H1 (cell line): ENCODE data around the gene GRK5. TPM values are rescaled to one million over a fixed set of nuclear protein-coding genes. Genes with fewer than 3 reads are reported as not detected.

ENCODE experiments used
- CTCF ChIA-PET: fragments of 300-600 bp; sonication (Branson Sonifier 250); formaldehyde crosslinking; loops from one replicate; lab custom pipeline; 2021; ENCODE audit not compliant: partially characterized antibody; lab: Charles Lee
- POLR2A ChIA-PET: fragments of 300-600 bp; sonication (Branson Sonifier 250); formaldehyde crosslinking; loops from one replicate; lab custom pipeline; 2021; ENCODE audit warnings: inconsistent platforms; ENCODE audit not compliant: partially characterized antibody; lab: Charles Lee
- DNase-seq, 2 experiments: peaks; one replicate each; pipeline versions ENCODE4 v3.0.0 to v3.0.0-alpha.2; 2010 to 2022; ENCODE audit warnings: low spot score in 2 of 2, low read depth in 1 of 2, mixed read lengths in 1 of 2
- FAIRE-seq: peaks from 2 replicates; lab custom pipeline; 2011; peaks lifted over from hg19 to GRCh38; lab: Jason Lieb, UNC
- H2AFZ ChIP-seq: 2 replicates; pipeline ENCODE4 v1.8.1; 2012; ENCODE audit warnings: low read length, inconsistent platforms
- H2AK5ac ChIP-seq: 2 replicates; pipeline ENCODE4 v1.6.1; 2013; ENCODE audit warnings: low read depth, low read length
- H2BK120ac ChIP-seq: replicated peaks from 2 replicates; pipeline ENCODE3; 2013; ENCODE audit warnings: low read depth, low read length, inconsistent platforms
- H2BK12ac ChIP-seq: 2 replicates; pipeline ENCODE4 v1.6.1; 2013; ENCODE audit warnings: low read depth, low read length
- H2BK15ac ChIP-seq: 2 replicates; pipeline ENCODE4 v1.6.1; 2013; ENCODE audit warnings: low read length
- H2BK20ac ChIP-seq: 2 replicates; pipeline ENCODE4 v1.6.1; 2013; ENCODE audit warnings: low read length
- H2BK5ac ChIP-seq: 2 replicates; pipeline ENCODE4 v1.6.1; 2013; ENCODE audit warnings: low read depth, low read length
- H3K14ac ChIP-seq: 2 replicates; pipeline ENCODE4 v1.6.1; 2013; ENCODE audit warnings: inconsistent platforms; ENCODE audit not compliant: insufficient read length
- H3K18ac ChIP-seq: 2 replicates; pipeline ENCODE4 v1.6.1; 2013; ENCODE audit warnings: low read length; ENCODE audit errors: extremely low read depth
- H3K23ac ChIP-seq: 2 replicates; pipeline ENCODE4 v1.6.1; 2013; ENCODE audit warnings: inconsistent platforms; ENCODE audit not compliant: insufficient read length
- H3K23me2 ChIP-seq: 2 replicates; pipeline ENCODE4 v1.6.1; 2013; ENCODE audit warnings: low read depth, low read length
- H3K27ac ChIP-seq: 2 replicates; pipeline ENCODE4 v1.6.1; 2011; ENCODE audit warnings: low read depth, low read length, inconsistent platforms
- H3K27me3 ChIP-seq, 4 experiments: replicated peaks in 1 of 4; 1 replicate in 1 of 4; 2 replicates in 3 of 4; pipeline versions ENCODE4 v1.6.1 to v1.8.1; 2011 to 2013; ENCODE audit warnings: low read length in 3 of 4, mild to moderate bottlenecking in 3 of 4, inconsistent platforms in 2 of 4, mixed read lengths in 2 of 4, moderate library complexity in 1 of 4; ENCODE audit not compliant: control insufficient read depth in 3 of 4, insufficient read depth in 3 of 4; ENCODE audit errors: extremely low read depth in 1 of 4
- H3K36me3 ChIP-seq, 4 experiments: 2 replicates each; pipeline versions ENCODE4 v1.6.1 to v1.8.1; 2011 to 2013; ENCODE audit warnings: mild to moderate bottlenecking in 4 of 4, low read length in 3 of 4, moderate library complexity in 2 of 4, control low read depth in 1 of 4, inconsistent platforms in 1 of 4; ENCODE audit not compliant: insufficient read depth in 4 of 4, control insufficient read depth in 2 of 4
- H3K4ac ChIP-seq: replicated peaks from 2 replicates; pipeline ENCODE3; 2013; ENCODE audit warnings: low read length, low read depth, mixed read lengths, inconsistent platforms; ENCODE audit not compliant: insufficient read length
- H3K4me1 ChIP-seq, 4 experiments: replicated peaks in 1 of 4; 1 replicate in 1 of 4; 2 replicates in 3 of 4; pipeline versions ENCODE4 v1.6.1 to v1.8.1; 2011 to 2013; ENCODE audit warnings: low read length in 3 of 4, inconsistent platforms in 2 of 4, mixed read lengths in 1 of 4; ENCODE audit not compliant: insufficient read depth in 4 of 4, control insufficient read depth in 3 of 4
- H3K4me2 ChIP-seq, 2 experiments: 2 replicates each; pipeline versions ENCODE4 v1.6.1 to v1.8.1; 2011 to 2013; ENCODE audit warnings: low read depth in 2 of 2, low read length in 2 of 2, control low read depth in 1 of 2, inconsistent platforms in 1 of 2, mild to moderate bottlenecking in 1 of 2; ENCODE audit not compliant: insufficient read depth in 1 of 2
- H3K4me3 ChIP-seq, 4 experiments: fragments of 200-600, 300-600 bp in 1 of 4; sonication (generic), shearing (Covaris generic), sonication (Bioruptor Twin) in 1 of 4; 2 replicates each; pipeline versions ENCODE4 v1.5.1 to v1.8.1; 2011 to 2016; ENCODE audit warnings: low read length in 4 of 4, low read depth in 3 of 4, control low read depth in 2 of 4, inconsistent platforms in 2 of 4, mild to moderate bottlenecking in 2 of 4, mixed read lengths in 1 of 4, moderate library complexity in 1 of 4; ENCODE audit not compliant: insufficient read depth in 2 of 4; ENCODE audit errors: extremely low read depth in 1 of 4
- H3K56ac ChIP-seq: replicated peaks from 2 replicates; pipeline ENCODE3; 2013; ENCODE audit warnings: low read depth, mild to moderate bottlenecking, mixed read lengths, low read length, inconsistent platforms; ENCODE audit not compliant: insufficient read length
- H3K79me1 ChIP-seq: 2 replicates; pipeline ENCODE4 v1.6.1; 2013; ENCODE audit warnings: low read depth, low read length, control low read depth
- H3K79me2 ChIP-seq, 2 experiments: 2 replicates each; pipeline versions ENCODE4 v1.6.1 to v1.8.1; 2012 to 2013; ENCODE audit warnings: low read length in 2 of 2, mild to moderate bottlenecking in 2 of 2, inconsistent platforms in 1 of 2; ENCODE audit not compliant: insufficient read depth in 2 of 2, control insufficient read depth in 1 of 2
- H3K9ac ChIP-seq, 4 experiments: replicated peaks in 1 of 4; 1 replicate in 1 of 4; 2 replicates in 3 of 4; pipeline versions ENCODE4 v1.6.1 to v1.8.1; 2011 to 2013; ENCODE audit warnings: low read depth in 3 of 4, low read length in 3 of 4, control low read depth in 2 of 4, mild to moderate bottlenecking in 2 of 4, moderate library complexity in 2 of 4, inconsistent platforms in 1 of 4; ENCODE audit errors: extremely low read depth in 1 of 4
- H3K9me3 ChIP-seq, 2 experiments: 2 replicates each; pipeline versions ENCODE4 v1.6.1 to v1.8.1; 2012 to 2013; ENCODE audit warnings: mild to moderate bottlenecking in 2 of 2, moderate library complexity in 2 of 2, control low read depth in 1 of 2, inconsistent platforms in 1 of 2, low read depth in 1 of 2, low read length in 1 of 2, mixed read lengths in 1 of 2; ENCODE audit not compliant: insufficient read depth in 2 of 2
- H4K20me1 ChIP-seq, 2 experiments: replicated peaks in 1 of 2; 2 replicates each; pipeline versions ENCODE3 to v1.8.1; 2011 to 2013; ENCODE audit warnings: inconsistent platforms in 2 of 2, low read length in 2 of 2, mild to moderate bottlenecking in 1 of 2; ENCODE audit not compliant: insufficient read depth in 2 of 2, control insufficient read depth in 1 of 2
- H4K5ac ChIP-seq: 2 replicates; pipeline ENCODE4 v1.6.1; 2013; ENCODE audit warnings: low read length, low read depth, mixed read lengths, inconsistent platforms; ENCODE audit not compliant: insufficient read length
- H4K8ac ChIP-seq: 2 replicates; pipeline ENCODE4 v1.8.0; 2013; ENCODE audit warnings: mild to moderate bottlenecking, moderate library complexity, low read length, inconsistent platforms; ENCODE audit not compliant: insufficient read depth; ENCODE audit errors: extremely low read depth
- H4K91ac ChIP-seq: replicated peaks from 2 replicates; pipeline ENCODE3; 2013; ENCODE audit warnings: low read length, mixed read lengths, inconsistent platforms; ENCODE audit not compliant: insufficient read length
- ASH2L ChIP-seq: fragments of 200-600, 300-600 bp; sonication (generic); IDR thresholded peaks from one replicate; pipeline ENCODE4 v1.7.1; 2017; ENCODE audit warnings: low read length
- CHD2 ChIP-seq: IDR thresholded peaks from 2 replicates; pipeline ENCODE4 v1.6.1; 2012; ENCODE audit warnings: low read length, improper control_type of control experiment
- CTCF ChIP-seq, 3 experiments: IDR thresholded peaks; 1 replicate in 2 of 3; 2 replicates in 1 of 3; pipeline versions ENCODE4 v1.5.1 to v1.6.1; 2011; ENCODE audit warnings: low read length in 3 of 3, mild to moderate bottlenecking in 3 of 3, inconsistent platforms in 2 of 3, low read depth in 1 of 3, moderate library complexity in 1 of 3; ENCODE audit not compliant: insufficient read depth in 1 of 3; ENCODE audit errors: control extremely low read depth in 1 of 3
- EZH2 ChIP-seq: fragments of 200-600 bp; sonication (generic); IDR thresholded peaks from 2 replicates; pipeline ENCODE4 v1.7.1; 2012; ENCODE audit warnings: low read depth, mild to moderate bottlenecking, moderate library complexity, low read length, inconsistent platforms; ENCODE audit not compliant: severe bottlenecking
- FOSL1 ChIP-seq: IDR thresholded peaks from 2 replicates; pipeline ENCODE4 v1.6.1; 2011; ENCODE audit warnings: mild to moderate bottlenecking, low read depth, low read length, moderate library complexity; ENCODE audit not compliant: insufficient read depth
- GABPA ChIP-seq: IDR thresholded peaks from 2 replicates; pipeline ENCODE4 v1.6.1; 2011; ENCODE audit warnings: mild to moderate bottlenecking, low read length, moderate library complexity, borderline replicate concordance; ENCODE audit not compliant: insufficient read depth
- KDM1A ChIP-seq: fragments of 200-600, 300-600 bp; sonication (generic); IDR thresholded peaks from 2 replicates; pipeline ENCODE4 v1.7.1; 2016; ENCODE audit warnings: mild to moderate bottlenecking, low read length, borderline replicate concordance
- SAP30 ChIP-seq: fragments of 300-600 bp; sonication (generic); IDR thresholded peaks from 2 replicates; pipeline ENCODE4 v1.7.1; 2012; ENCODE audit warnings: low read length, moderate library complexity, mild to moderate bottlenecking, inconsistent platforms; ENCODE audit not compliant: insufficient read depth, insufficient replicate concordance
- WGBS, 2 experiments: shearing (Covaris generic) in 1 of 2; methylation state at CpG; one replicate each; pipeline versions ENCODE4 v1.1.6 to v1.1.7; 2013 to 2015; ENCODE audit warnings: low lambda C conversion rate in 2 of 2, mixed read lengths in 2 of 2, inconsistent platforms in 1 of 2, low coverage in 1 of 2, missing lambda C conversion rate in 1 of 2; ENCODE audit not compliant: insufficient replicate concordance in 2 of 2, insufficient coverage in 1 of 2, insufficient read length in 1 of 2; ENCODE audit errors: extremely low coverage in 1 of 2, missing lambda C conversion rate in 1 of 2; 5-methylcytosine and 5-hydroxymethylcytosine counted together
- polyA plus RNA-seq, 7 experiments: library from polyadenylated mRNA; depleted of rRNA in 3 of 7; stranded (reverse) in 5 of 7; unstranded in 2 of 7; fragments of >200 nt in 5 of 7; fragments of 200-250 nt in 2 of 7; gene quantifications; 1 replicate in 5 of 7; 2 replicates in 1 of 7; 4 replicates in 1 of 7; pipeline versions ENCODE4 v1.2.1 to v1.2.3, GENCODE V29; 2011 to 2013; ENCODE audit warnings: missing spikeins in 2 of 7, mixed read lengths in 2 of 7
- total RNA-seq: library from RNA; stranded (reverse); fragmentation: NEBNext Ultra II Directional; extraction: Animal tissue kit (Norgen Biotek cat#: 25700); gene quantifications from 2 replicates; pipeline ENCODE4 v1.2.1, GENCODE V29; 2021

The GRK5 gene
- total and polyA plus RNA-seq, 2 of the 8 experiments (the other 6 are each of a cell fraction or from before 2014, with no cell fraction given), result 0.54 to 2.5 TPM

- Histone ChIP-seq H3K23ac (no peak overlapping the region), H3K4me3 (no peak overlapping the region), H2BK5ac (no peak overlapping the region), H2BK12ac (no peak overlapping the region), H3K4me2 (no peak overlapping the region), H3K27me3 (no peaks in the 10 kb centered on the region), H3K36me3 (no peaks in the 10 kb centered on the region), H4K5ac (no peak overlapping the region), H3K27ac (no peak overlapping the region), H3K18ac (no peak overlapping the region), H3K79me2 (no peaks in the 10 kb centered on the region), H3K4me1 (peaks cover 0 to 5% (median 2%) of the 10 kb centered on the region in 4 experiments; a peak in 3 of 7 replicates), H3K9ac (no peak overlapping the region), H2AFZ (no peak overlapping the region), H3K9me3 (no peaks in the 10 kb centered on the region), H2BK120ac (no peak overlapping the region), H3K14ac (no peak overlapping the region), H2BK15ac (no peak overlapping the region), H4K20me1 (no peaks in the 10 kb centered on the region), H2BK20ac (no peak overlapping the region), H2AK5ac (no peak overlapping the region), H4K8ac (no peak overlapping the region), H3K4ac (no peak overlapping the region), H3K23me2 (no peaks in the 10 kb centered on the region), H3K56ac (no peak overlapping the region), H3K79me1 (no peaks in the 10 kb centered on the region), H4K91ac (no peak overlapping the region)
- DNase-seq, result no peak
- FAIRE-seq, result no peak
- WGBS, 2 experiments, result 97% methylated on average over 11 of the region's 11 CpGs; no CpG with 5 or more reads in 1 of the 2 experiments
- ChIA-PET POLR2A (no interaction called here), CTCF (interaction anchor here (0.6 to 2.6 kb wide), 5 partner anchors 8 to 446 kb away, joined by 3 to 11 read pairs (median 7); no protein-coding TSS in a partner anchor)
- TF ChIP-seq GABPA (no peak), KDM1A (no peak), FOSL1 (no peak), CTCF (IDR thresholded peaks at IDR 0.05; ENCODE audit: control extremely low read depth in 1 of 3, insufficient read depth in 1 of 3, low read depth in 1 of 3, low read length in 3 of 3) (no peak), EZH2 (no peak), CHD2 (no peak), SAP30 (no peak), ASH2L (no peak)
These were observed 245.9 kb downstream of the GRK5 start for GRCh38 chr10:119453313-119453712.
